ENCODE data around the gene TFAP2A. TPM values are rescaled to one million over a fixed set of nuclear protein-coding genes. Genes with fewer than 3 reads are reported as not detected.

TFAP2A gene
- total RNA-seq, 4 donors from 2014 or later = 0.20 to 1.2 (median 0.66) TPM; not detected in 1

DNA sequence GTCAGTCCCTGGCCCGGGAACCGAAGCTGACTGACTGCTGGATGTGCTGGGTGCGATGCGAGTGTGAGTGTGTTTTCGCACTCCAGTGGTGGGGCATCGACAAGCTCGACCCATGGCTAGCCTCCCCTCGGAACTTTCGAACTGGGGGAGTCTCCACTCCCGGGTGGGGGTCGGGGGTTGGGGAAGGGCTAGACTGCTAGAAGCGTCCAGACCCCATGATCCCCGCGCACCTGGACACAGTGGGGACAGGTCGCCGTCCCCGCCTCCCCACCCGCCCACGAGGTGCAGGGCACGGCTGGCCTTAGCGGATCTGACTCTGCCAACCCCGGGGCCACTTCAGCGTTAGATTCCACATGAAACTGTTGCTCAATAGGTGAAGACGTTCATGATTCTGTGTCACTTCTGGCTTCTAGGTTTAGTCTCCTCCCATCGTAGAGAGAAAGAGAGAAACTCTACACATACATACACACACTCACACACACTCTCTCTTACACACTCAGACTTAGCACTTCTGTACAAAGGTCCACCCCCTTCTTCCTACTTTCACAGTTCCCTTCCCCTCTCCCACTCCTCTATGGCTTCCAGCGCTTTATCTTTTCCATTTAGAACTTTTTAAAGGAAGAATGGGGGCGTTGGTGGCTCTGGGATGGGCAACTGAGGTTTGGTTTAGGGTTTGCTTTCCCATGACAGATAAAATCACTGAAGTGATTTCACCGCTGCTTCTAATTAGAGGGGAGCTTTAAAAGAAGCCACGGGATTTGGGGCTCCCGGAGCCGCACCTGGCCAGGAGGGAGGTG lies 5.1 kb upstream of the TFAP2A start:
- H3K4me1 ChIP-seq = peaks cover 0 to 54% (median 5%) of the 10 kb centered on the region in 4 donors
- H3K27ac ChIP-seq = no peak overlapping the region
- TF ChIP-seq EP300 (IDR thresholded peaks at IDR 0.05) = no peak
- TF ChIP-seq POLR2A (IDR thresholded peaks at IDR 0.05) = no peak
- TF ChIP-seq CTCF (IDR thresholded peaks at IDR 0.05) = no peak
- WGBS, 2 donors = 6 to 8% methylated on average over 26 to 29 of the region's 31 CpGs
- DNase-seq (ENCODE audit: low spot score in 2 of 2) = no peak
- H3K27me3 ChIP-seq = peaks cover 2 to 100% of the 10 kb centered on the region in 2 donors
- H3K36me3 ChIP-seq = no peaks in the 10 kb centered on the region
- H3K4me3 ChIP-seq = no peak overlapping the region
- H3K9me3 ChIP-seq = no peaks in the 10 kb centered on the region

GRCh38 chr6:10418862-10419748 lies 4.2 kb upstream of the TFAP2A start:
- peaks cover 0 to 62% (median 10%) of the 10 kb centered on the region in 4 donors for H3K4me1 ChIP-seq
- TF ChIP-seq POLR2A (IDR thresholded peaks at IDR 0.05) = no peak
- no peak for TF ChIP-seq CTCF (IDR thresholded peaks at IDR 0.05)
- no peak for TF ChIP-seq EP300 (IDR thresholded peaks at IDR 0.05)
- DNase-seq (ENCODE audit: low spot score in 2 of 2) = no peak
- H3K36me3 ChIP-seq = no peaks in the 10 kb centered on the region
- no peak overlapping the region for H3K4me3 ChIP-seq
- no peak overlapping the region for H3K27ac ChIP-seq
- H3K9me3 ChIP-seq = no peaks in the 10 kb centered on the region
- H3K27me3 ChIP-seq = peaks cover 2 to 100% of the 10 kb centered on the region in 2 donors
- WGBS, 2 donors = 7% methylated on average over 52 to 56 of the region's 56 CpGs

DNA sequence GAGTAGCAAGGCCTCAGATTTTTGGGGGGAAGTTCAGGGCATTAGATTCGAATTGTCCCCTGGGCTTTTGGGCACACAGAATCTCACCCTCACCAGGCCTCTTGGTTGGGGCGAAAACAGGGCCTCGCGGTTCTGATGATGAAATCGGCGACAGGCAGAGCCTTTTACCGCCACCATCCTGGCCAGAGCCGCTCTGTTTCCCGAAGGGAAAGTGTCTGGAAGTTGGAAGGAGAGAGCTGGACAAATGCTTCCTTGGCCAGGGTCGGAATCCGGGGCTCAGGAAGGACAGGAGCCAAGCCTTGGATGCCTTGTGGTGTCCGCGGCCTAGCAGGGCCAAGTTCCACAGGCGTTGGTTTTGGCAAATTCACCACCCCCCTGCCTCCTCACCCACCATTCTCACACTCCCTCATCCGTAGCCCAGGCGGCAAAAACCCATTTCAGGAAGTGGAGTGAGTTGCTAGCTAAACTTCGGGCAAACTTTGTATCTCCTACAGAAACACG lies 3.5 kb upstream of the TFAP2A start:
- Histone ChIP-seq H3K4me1 (peaks cover 0 to 69% (median 17%) of the 10 kb centered on the region in 4 donors), H3K27ac (no peak overlapping the region), H3K27me3 (peaks cover 2 to 100% of the 10 kb centered on the region in 2 donors), H3K9me3 (no peaks in the 10 kb centered on the region), H3K36me3 (no peaks in the 10 kb centered on the region), H3K4me3 (no peak overlapping the region)
- DNase-seq (ENCODE audit: low spot score in 2 of 2) = no peak
- WGBS, 2 donors = 62 to 64% methylated on average over 11 to 18 of the region's 18 CpGs
- TF ChIP-seq CTCF (IDR thresholded peaks at IDR 0.05) = no peak
- no peak for TF ChIP-seq EP300 (IDR thresholded peaks at IDR 0.05)
- no peak for TF ChIP-seq POLR2A (IDR thresholded peaks at IDR 0.05)

- Histone ChIP-seq H3K36me3 (no peaks in the 10 kb centered on the region), H3K27me3 (peaks cover 2 to 100% of the 10 kb centered on the region in 2 donors), H3K9me3 (no peaks in the 10 kb centered on the region), H3K4me3 (no peak overlapping the region), H3K27ac (no peak overlapping the region), H3K4me1 (peaks cover 0 to 76% (median 23%) of the 10 kb centered on the region in 4 donors)
- DNase-seq (ENCODE audit: low spot score in 2 of 2) = no peak
- 62 to 71% methylated on average over 18 of the region's 18 CpGs for WGBS, 2 donors
- TF ChIP-seq CTCF (IDR thresholded peaks at IDR 0.05) = no peak
- TF ChIP-seq POLR2A (IDR thresholded peaks at IDR 0.05) = no peak
- no peak for TF ChIP-seq EP300 (IDR thresholded peaks at IDR 0.05)
Observed at GRCh38 chr6:10417681-10418104, 2.8 kb upstream of the TFAP2A start.
